SK-N-SH treated with all-trans-retinoic acid at 6 μM for 48 hours (cell line): Measurements from ENCODE around the gene CTBP1.

ENCODE experiments used
- GLIS3 ChIP-seq: fragments of 250-450 bp; sonication (Bioruptor Pico); IDR thresholded peaks from 2 replicates; pipeline ENCODE4 v1.5.0; 2020; ENCODE audit warnings: mild to moderate bottlenecking, moderate library complexity
- PATZ1 ChIP-seq: fragments of 250-450 bp; sonication (Bioruptor Pico); IDR thresholded peaks from 2 replicates; pipeline ENCODE4 v1.8.0; 2020; ENCODE audit warnings: mild to moderate bottlenecking, moderate library complexity, borderline replicate concordance
- ZFP3 ChIP-seq: fragments of 250-450 bp; sonication (Bioruptor Pico); IDR thresholded peaks from 2 replicates; pipeline ENCODE4 v1.5.0; 2020; ENCODE audit warnings: mild to moderate bottlenecking, moderate library complexity

GRCh38 chr4:1296324-1297022 lies 47.5 kb upstream of the CTBP1 start:
- TF ChIP-seq ZFP3 (CRISPR knock-in tag) (no peak), GLIS3 (CRISPR knock-in tag) (no peak), PATZ1 (CRISPR knock-in tag) (no peak)
